Adipocyte (in vitro differentiated cells): Measurements from ENCODE around the gene FLYWCH2.
"Not testable (repeated sequence)": the region's sequence is repeated elsewhere in the genome, so short reads cannot be mapped to it uniquely, and the experiment has no call there.

Experiments used
- DNase-seq: peaks from one replicate; pipeline ENCODE4 v3.0.0-alpha.2; 2015; ENCODE audit warnings: low read depth
- H3K27me3 ChIP-seq: replicated peaks from 2 replicates; pipeline ENCODE4 v1.7.0; 2013; ENCODE audit warnings: mild to moderate bottlenecking, low read length, moderate library complexity; ENCODE audit not compliant: control insufficient read depth, insufficient read depth
- H3K36me3 ChIP-seq: 2 replicates; pipeline ENCODE4 v1.7.0; 2013; ENCODE audit warnings: low read length, mild to moderate bottlenecking, moderate library complexity; ENCODE audit not compliant: control insufficient read depth, insufficient read depth, severe bottlenecking
- H3K4me1 ChIP-seq: 2 replicates; pipeline ENCODE4 v1.7.0; 2013; ENCODE audit warnings: mild to moderate bottlenecking, low read length, moderate library complexity; ENCODE audit not compliant: control insufficient read depth, insufficient read depth
- H3K4me3 ChIP-seq: 2 replicates; pipeline ENCODE4 v1.7.0; 2013; ENCODE audit warnings: mild to moderate bottlenecking, low read length, moderate library complexity
- H3K9ac ChIP-seq: 2 replicates; pipeline ENCODE4 v1.7.0; 2013; ENCODE audit warnings: mild to moderate bottlenecking, low read length, moderate library complexity
- H3K9me3 ChIP-seq: 2 replicates; pipeline ENCODE4 v1.7.0; 2013; ENCODE audit warnings: mild to moderate bottlenecking, low read length, moderate library complexity; ENCODE audit not compliant: control insufficient read depth

FLYWCH2 gene

DNA sequence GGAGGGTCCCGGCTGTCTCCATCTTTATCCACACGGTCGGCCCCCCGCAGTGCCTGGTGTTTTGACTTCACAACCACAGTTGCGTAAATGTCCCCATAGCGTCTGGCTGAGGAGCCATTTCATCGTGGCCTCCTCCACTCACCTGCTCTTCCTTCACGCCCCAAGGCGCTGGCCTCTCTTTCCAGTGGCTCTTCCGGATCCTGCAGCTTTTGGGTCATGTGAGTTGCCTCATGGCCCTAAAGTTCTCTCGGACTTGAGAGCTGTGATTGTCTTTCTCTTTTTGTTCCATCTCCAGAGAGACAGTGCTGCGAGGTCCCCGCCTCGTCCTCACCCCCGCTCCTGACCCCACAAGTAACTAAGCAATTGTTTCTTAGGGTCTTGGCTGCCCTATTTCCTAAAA lies 51.4 kb downstream of the FLYWCH2 start:
- no peaks in the 10 kb centered on the region for H3K27me3 ChIP-seq
- H3K4me1 ChIP-seq: no peaks in the 10 kb centered on the region
- no peaks in the 10 kb centered on the region for H3K9me3 ChIP-seq
- H3K36me3 ChIP-seq: peaks cover 70% of the 10 kb centered on the region
- no peak overlapping the region for H3K4me3 ChIP-seq
- H3K9ac ChIP-seq: no peak overlapping the region
- DNase-seq: no peak

DNA sequence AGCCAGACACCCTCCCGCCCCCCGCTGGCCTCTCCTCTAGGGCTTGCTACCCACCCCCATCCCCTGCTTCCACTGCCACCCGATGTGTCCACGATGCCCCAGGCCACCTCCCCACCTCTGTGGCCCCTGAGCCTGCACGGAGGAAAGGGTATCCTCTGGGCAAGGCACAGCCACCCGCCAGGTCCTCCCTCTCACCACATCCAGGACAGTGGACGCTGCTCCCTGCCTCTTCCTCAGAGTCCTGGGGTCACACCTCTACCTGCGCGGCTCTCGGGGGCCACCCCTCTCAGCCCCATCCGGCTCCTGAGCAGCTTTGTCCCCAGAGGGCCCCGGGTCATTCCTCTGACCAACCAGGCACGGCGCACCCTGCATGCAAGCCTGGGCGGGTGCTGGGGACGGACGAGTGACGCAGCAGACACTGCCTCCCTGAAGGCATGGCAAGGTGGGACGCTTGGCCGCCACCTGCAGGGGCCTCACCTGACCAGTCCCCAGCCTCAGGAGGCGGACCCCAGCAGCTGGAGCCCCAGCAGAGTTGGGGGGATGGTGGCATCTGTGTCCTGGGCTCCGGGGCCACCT lies 53.5 kb downstream of the FLYWCH2 start:
- Histone ChIP-seq H3K27me3 (no peaks in the 10 kb centered on the region), H3K4me1 (no peaks in the 10 kb centered on the region), H3K4me3 (no peak overlapping the region), H3K9me3 (no peaks in the 10 kb centered on the region), H3K9ac (no peak overlapping the region), H3K36me3 (peaks cover 73% of the 10 kb centered on the region)
- no peak for DNase-seq

DNA sequence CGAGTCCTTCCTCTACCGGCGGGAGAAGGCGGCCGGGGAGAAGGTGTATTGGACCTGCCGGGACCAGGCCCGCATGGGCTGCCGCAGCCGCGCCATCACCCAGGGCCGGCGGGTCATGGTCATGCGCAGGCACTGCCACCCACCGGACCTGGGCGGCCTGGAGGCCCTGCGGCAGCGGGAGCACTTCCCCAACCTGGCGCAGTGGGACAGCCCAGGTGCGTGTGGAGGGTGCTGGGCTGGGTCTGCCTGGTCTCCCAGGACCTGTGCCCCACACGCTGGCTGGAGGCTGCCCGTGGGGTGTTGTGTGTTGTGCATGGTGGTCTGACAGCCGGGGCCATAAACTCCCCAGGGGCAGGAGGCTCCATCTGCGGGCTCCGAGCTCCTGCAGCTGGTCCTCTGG lies 54.2 kb downstream of the FLYWCH2 start:
- Histone ChIP-seq H3K36me3 (peaks cover 74% of the 10 kb centered on the region), H3K4me3 (no peak overlapping the region), H3K9ac (no peak overlapping the region), H3K27me3 (no peaks in the 10 kb centered on the region), H3K4me1 (no peaks in the 10 kb centered on the region), H3K9me3 (no peaks in the 10 kb centered on the region)
- no peak for DNase-seq

DNA sequence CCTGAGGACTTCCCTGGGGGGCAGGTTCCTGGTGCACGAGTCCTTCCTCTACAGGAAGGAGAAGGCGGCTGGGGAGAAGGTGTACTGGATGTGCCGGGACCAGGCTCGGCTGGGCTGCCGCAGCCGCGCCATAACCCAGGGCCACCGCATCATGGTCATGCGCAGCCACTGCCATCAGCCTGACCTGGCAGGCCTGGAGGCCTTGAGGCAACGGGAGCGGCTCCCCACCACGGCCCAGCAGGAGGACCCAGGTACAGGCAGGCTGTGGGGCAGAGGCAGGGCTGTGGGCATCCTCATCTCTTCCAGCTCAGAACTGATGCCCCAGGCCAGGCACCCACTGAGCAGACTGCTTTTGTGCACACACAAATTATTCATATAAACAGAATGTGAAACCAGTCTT lies 55.2 kb downstream of the FLYWCH2 start:
- no peaks in the 10 kb centered on the region for H3K9me3 ChIP-seq
- peaks cover 76% of the 10 kb centered on the region for H3K36me3 ChIP-seq
- no peak overlapping the region for H3K4me3 ChIP-seq
- no peak for DNase-seq
- no peak overlapping the region for H3K9ac ChIP-seq
- no peaks in the 10 kb centered on the region for H3K27me3 ChIP-seq
- no peaks in the 10 kb centered on the region for H3K4me1 ChIP-seq

DNA sequence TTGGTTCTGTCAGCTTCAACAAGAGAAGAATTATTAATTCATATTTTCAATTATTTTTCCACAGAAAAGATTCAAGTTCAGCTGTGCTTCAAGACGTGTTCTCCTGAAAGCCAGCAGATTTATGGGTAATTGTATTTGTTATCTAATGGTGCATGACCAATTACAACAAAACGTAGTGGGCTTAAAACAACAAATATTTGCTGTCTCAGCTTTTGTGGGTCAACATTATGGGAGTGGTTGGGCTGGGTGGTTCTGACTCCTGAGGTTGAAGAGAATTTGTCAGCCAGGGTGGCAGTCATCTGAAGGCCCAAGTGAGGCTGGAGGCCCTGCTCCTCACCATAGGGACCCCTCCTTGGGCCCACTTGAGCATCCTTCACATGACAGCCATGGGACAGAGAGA lies 57.0 kb downstream of the FLYWCH2 start:
- no peaks in the 10 kb centered on the region for H3K4me1 ChIP-seq
- peaks cover 74% of the 10 kb centered on the region for H3K36me3 ChIP-seq
- no peak overlapping the region for H3K9ac ChIP-seq
- no peaks in the 10 kb centered on the region for H3K27me3 ChIP-seq
- no peak overlapping the region for H3K4me3 ChIP-seq
- H3K9me3 ChIP-seq: no peaks in the 10 kb centered on the region
- DNase-seq: no peak

DNA sequence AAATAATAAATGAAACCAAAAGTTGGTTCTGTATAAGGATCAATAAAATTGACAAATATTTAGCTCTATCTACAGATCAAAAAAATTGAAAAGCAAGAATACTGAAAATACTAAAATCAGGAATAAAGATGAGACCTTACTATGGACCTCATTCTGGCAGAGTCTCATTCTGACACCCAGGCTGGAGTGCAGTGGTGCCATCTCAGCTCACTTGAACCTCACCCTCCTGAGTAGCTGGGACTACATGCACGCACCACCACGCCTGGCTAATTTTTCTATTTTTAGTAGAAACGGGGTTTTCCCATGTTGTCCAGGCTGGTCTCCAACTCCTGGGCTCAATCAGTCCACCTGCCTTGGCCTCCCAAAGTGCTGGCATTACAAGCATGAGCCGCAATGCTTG lies 59.0 kb downstream of the FLYWCH2 start:
- H3K9me3 ChIP-seq: no peaks in the 10 kb centered on the region
- no peaks in the 10 kb centered on the region for H3K4me1 ChIP-seq
- peaks cover 67% of the 10 kb centered on the region for H3K36me3 ChIP-seq
- no peaks in the 10 kb centered on the region for H3K27me3 ChIP-seq
- no peak overlapping the region for H3K4me3 ChIP-seq
- no peak for DNase-seq
- H3K9ac ChIP-seq: no peak overlapping the region

DNA sequence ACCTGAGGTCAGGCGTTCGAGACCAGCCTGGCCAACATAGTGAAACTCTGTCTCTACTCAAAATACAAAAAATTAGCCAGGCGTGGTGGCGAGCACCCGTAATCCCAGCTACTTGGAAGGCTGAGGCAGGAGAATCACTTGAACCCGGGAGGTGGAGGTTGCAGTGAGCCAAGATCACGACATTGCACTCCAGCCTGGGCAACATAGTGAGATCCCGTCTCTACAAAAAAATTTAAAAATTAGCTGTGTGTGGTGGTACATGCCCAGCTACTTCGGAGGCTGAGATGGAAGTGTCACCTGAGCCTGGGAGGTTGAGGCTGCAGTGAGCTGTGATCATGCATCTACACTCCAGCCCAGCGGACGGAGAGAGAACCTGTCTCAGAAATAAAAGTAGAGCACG lies 60.7 kb downstream of the FLYWCH2 start:
- DNase-seq, H3K4me1 ChIP-seq, H3K9me3 ChIP-seq, H3K4me3 ChIP-seq, H3K27me3 ChIP-seq, H3K9ac ChIP-seq: not testable (repeated sequence)
- peaks cover 58% of the 10 kb centered on the region for H3K36me3 ChIP-seq

DNA sequence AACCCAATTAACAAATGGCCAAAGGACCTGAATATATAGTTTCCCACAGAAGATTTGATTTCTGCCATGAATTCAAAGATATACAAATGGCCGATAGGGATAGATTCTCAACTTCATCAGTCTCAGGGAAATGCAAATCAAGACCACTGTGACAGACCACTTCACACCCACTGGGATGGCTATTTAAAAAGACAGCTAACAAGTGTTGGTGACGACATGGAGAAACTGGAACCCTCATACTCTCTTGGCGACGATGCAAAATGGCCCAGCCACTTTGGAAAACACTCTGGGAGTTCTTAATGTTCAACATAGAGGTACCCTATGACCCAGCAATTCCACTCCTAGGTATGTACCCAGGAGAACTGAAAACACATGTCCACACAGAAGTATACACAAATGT lies 63.6 kb downstream of the FLYWCH2 start:
- DNase-seq: no peak
- Histone ChIP-seq H3K4me3 (no peak overlapping the region), H3K27me3 (no peaks in the 10 kb centered on the region), H3K9ac (no peak overlapping the region), H3K36me3 (peaks cover 42% of the 10 kb centered on the region), H3K4me1 (no peaks in the 10 kb centered on the region), H3K9me3 (no peaks in the 10 kb centered on the region)
